Measurements from ENCODE around the gene TRIM38.

DNA sequence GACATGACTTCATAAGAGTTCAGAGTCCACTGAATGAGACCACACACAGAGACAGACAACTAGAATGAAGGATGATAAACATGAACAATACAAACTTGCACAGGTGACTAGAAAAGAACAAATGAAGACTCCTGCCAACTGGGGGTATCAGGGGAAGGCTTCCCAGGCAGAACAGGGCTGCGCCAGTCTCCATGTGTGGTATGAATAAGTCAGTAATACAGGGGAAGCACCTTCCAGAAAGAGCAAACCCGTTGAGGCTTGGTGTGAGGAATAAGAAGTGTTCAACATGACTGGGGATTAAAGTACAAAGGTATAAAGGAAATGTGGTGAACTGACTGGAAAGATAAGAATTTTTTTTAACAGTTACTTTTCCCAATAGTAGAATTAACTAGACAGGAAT lies 28.4 kb upstream of the TRIM38 start:
- no peak for TF ChIP-seq POLR2A (IDR thresholded peaks at IDR 0.05)
- no peak for TF ChIP-seq EP300 (IDR thresholded peaks at IDR 0.05)
- TF ChIP-seq, protein P1, sequence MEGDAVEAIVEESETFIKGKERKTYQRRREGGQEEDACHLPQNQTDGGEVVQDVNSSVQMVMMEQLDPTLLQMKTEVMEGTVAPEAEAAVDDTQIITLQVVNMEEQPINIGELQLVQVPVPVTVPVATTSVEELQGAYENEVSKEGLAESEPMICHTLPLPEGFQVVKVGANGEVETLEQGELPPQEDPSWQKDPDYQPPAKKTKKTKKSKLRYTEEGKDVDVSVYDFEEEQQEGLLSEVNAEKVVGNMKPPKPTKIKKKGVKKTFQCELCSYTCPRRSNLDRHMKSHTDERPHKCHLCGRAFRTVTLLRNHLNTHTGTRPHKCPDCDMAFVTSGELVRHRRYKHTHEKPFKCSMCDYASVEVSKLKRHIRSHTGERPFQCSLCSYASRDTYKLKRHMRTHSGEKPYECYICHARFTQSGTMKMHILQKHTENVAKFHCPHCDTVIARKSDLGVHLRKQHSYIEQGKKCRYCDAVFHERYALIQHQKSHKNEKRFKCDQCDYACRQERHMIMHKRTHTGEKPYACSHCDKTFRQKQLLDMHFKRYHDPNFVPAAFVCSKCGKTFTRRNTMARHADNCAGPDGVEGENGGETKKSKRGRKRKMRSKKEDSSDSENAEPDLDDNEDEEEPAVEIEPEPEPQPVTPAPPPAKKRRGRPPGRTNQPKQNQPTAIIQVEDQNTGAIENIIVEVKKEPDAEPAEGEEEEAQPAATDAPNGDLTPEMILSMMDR (IDR thresholded peaks at IDR 0.05), result no peak
